GM18870 (cell line): ENCODE measurements around the gene RNF152.

ENCODE experiments used
- ATAC-seq: cut with Tn5 transposase; IDR thresholded peaks from one replicate; pipeline ENCODE4 v1.9.1; 2021; ENCODE audit warnings: moderate library complexity; ENCODE audit not compliant: unreplicated experiment

RNF152 gene, protein sequence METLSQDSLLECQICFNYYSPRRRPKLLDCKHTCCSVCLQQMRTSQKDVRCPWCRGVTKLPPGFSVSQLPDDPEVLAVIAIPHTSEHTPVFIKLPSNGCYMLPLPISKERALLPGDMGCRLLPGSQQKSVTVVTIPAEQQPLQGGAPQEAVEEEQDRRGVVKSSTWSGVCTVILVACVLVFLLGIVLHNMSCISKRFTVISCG

DNA sequence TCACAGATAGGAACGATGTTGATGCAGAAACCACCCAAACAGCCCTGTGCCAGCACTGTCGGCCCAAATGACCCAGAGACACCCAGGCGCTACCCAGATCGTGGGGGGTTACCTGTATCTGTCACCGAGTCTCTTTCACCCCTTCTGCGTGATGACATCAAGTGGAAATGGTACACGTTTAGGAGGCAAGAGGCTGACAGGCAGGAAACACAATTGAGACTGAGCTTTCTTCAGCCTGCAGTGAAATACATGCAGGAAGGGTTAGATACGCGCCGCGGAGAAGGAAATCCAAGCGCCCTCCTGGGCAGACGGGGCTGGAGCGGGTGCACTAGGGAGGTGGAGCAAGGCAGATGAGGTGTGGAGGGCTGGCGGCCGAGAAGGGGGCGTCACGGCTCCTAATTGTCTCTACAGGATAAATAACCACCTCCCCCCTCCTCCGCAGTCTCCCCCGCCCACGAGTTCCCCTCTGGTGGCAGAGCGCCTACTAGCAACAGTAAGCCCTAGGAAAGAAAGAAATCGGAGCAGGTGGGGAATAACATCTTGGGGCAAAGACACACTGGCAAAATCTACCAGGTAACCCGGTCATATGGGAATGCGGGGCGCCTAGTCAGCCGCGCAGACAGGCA is at the start of gene RNF152:
Gene RNF152, minus strand, starts transcription at position 325 of the 626 bp plus-strand sequence. CDS start 76,544 bp downstream, outside the sequence.
- ATAC-seq, result no peak

DNA sequence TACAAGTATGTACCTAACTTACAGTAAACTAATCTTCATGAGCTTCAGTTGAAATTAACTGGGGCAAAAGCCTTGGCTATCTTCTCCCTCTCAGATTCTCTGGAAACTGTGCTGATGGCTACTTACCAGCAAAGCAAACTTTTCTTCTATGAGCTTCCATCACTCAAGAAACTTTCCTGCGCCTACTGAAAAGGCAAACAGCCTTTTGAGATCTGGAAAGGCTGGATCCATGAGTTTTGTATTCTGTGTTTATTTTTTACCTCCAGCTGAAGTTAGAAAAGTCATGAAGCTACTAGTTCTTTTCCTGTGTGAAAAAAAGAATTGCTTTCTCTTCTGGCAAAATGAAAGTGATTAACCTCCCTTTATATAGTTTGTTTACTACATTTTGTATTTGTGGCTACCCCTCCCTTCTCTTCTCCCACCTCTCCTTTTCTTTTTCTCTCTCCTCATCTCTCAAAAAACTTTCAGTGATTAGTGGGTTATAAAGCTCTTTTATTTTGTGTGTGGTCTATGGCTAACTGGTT is 49.2 kb upstream of the RNF152 start:
- no peak for ATAC-seq

DNA sequence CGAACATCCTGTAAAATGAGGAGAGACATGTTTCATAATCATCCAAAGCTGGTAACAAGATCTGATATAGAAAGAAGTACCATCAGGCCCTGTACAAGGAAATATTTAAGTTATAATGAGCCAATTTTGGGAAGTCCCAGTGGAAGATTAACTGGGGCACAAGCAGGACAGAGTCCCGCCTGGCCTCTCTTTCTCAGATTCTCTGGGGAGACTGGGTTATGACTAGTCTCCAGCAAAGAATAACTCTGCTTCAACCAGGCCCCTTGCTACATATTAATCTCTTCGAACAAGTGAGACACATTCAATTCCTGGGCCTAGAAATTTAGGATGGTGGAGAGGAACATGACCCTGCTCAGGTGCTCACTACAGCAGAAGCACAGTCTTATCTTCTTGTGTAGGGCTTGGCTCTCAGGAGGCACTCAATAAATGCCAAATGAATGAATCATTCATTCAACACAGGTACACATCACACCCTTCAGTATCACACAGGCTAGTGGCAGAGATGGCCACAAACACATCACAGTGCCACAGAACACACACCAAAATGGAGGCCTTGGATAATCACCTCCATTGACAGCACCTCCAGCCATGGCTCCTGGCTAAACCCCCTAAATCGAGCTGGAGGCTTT is 46.4 kb upstream of the RNF152 start:
- ATAC-seq, result peak; percentile 54

DNA sequence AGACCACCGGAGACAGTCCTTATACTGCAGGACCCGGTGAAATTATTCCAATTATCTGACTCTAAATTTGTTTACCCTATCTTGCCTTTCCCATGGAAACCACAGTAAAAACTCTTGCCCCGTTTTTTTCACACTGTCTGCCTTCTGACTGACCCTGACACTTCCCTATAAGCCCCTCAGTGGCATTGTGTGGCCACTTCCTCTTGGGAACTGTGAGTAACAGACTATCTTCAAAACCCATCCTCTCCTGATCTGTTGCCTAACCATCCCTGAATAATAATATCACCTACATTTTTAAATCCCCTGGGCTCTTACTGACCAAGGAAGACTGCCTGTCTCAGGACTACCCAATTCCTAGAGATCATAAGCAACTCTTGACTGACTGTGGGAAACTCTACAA is 42.6 kb upstream of the RNF152 start:
- no peak for ATAC-seq

DNA sequence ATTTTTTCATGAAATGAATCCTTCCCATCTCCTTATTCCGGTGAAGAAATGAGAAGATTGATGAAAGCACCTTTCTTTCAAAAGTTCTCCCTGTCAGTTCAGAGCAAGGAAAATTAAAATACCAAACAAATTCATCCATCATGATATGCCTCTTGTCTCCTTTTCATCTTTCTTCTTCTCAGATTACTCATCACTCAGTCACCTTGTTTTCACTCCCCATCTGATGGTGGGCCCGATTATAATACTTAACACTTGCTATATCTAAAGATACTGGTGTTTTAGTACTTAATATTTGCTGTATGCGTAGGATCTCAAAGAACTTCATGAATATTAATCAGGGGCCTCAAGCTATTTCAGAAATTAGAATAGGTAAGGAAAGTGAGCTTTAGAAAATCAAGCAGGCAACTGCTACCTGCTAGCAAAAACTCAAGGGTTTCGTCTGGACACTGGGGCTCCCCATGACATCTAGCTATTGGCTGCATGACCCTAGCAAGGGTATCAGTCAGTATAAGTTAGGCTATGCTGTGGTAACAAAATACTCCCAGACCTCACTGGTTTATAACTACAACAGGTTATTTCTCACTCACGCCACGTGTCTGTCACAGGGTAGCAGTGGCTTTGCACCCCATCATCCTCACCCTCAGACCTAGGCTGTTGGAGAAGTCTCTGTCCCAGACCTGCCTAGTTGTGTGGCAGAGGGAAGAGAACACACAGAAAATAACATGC is 39.0 kb upstream of the RNF152 start:
- no peak for ATAC-seq

DNA sequence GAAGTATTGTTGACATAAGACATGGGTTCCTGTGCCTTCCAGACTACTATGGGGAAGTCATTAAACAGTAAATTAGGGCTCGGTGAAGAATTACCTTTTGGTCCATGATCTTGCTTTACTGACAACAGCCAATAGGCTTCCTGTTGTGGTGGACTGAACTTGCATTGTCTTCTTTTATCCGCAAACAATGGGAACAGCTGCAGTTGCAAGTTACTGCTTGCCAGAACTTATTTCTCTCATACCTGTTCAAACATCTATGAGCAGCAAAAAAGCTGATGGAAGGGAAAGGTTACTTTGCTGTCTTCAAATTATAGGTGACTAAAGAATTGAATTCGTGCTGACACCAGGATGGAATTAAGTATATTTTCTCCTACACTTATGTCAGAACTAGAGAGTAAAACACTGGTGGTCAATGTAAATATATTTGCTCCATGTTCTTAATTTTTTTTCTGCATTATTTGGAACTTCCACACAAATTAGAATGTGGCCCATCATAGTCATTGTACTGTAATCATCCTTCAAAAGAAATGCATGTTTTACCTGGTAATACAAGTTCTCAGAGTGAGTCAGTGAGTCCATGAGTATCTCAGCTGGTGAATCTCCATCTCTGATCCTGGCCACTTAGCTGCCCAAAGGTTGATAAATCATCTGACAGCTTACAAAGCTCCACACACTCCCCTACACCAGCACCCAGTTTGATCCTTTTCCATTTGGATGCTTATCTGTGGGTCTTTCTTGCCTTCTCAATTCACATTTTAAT is 37.3 kb upstream of the RNF152 start:
- ATAC-seq, result no peak

DNA sequence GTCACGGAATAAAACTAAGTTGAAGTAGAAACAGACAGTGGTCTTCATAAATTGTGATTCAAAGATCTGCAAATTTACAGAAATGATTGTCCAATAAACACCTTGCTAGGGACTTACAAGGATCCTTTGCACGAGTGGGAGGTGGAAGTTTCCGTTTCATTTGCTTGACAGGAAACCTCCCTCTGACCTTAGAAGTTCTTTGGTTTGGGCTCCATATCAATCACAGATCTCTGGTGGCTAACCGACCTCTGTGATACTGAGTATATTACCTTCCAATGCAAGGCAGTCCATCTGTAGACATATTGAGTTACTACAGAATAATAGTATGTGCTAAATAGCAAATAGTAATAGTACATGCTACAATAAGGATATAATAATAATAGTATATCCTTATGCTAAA is 33.7 kb upstream of the RNF152 start:
- ATAC-seq, result no peak

DNA sequence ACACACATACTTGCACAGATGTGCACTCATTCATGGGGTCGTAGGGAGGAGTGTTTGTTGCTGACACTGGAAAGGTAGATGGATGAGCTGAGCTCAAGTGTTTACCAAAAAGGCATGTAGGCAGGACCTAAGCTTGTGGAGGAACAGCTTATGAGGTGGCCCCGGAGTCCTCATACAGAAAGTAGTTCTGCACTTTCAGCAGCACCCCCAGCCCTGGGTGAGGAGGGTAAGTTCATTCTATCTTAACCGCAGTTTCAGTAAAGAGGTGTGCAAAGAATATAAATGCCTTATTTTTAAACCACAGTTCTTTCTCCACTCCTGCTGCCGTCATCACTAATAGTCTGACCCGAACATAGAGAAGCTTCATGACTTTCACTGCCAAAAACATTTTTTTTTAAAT is 31.7 kb upstream of the RNF152 start:
- no peak for ATAC-seq

DNA sequence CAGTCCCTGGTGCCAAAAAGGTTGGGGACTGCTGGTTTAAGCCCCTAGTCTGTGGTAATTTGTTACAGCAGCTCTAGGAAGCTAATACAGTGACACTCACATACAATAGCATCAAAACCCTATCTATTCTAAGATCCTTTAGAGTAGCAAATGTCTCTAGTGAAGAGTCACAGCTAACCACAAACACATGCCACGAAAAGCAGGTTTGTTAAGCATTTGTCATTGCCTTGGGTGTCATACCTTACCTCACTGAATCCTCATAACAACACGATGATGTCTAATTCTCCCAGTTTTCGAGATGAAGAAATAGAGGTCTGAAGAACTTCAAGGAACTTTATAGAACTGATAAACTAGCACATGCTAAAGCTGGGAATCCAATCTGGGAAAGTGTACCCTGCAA is 29.6 kb upstream of the RNF152 start:
- ATAC-seq, result no peak

DNA sequence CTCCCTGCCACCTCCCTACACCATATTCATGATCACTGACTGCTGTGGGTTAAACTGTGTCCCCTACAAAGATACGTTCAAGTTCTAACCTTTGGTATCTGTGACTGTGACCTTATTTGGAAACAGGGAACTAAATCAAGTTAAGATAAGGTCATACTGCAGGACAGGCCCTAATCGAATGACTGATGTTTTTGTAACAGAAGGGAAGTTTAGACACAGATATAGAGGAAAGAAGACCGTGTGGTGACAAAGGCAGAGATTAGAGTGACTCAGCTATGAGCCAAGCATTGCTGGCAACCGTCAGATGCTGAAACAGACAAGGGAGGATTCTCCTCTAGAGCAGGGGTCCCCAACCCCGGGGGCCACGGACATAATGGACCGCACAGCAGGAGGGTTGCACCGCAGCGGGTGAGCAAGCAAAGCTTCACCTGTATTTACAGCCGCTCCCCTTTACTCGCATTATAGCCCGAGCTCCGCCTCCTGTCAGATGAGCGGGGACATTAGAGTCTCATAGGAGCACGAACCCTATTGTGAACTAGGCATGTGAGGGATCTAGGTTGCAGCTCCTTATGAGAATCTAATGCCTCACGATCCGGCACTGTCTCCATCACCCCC is 28.9 kb upstream of the RNF152 start:
- ATAC-seq, result no peak

DNA sequence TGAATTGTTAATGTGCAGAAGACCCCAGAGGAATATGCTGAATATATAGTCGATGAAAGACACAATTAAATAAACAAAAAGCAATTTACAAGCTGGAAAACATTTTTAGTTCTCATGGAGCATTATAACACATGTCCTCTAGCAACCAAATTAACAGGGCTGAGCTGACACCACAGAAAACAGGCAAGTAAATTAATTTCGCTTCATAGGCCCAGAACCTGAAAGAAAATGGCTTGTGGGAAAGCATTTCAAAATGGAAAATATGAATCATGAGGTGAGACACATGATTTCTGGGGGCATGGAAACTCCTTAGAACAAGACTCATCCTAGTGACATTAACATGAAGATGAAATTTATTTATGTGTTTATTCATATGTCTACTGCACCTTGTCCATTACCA is 25.0 kb upstream of the RNF152 start:
- no peak for ATAC-seq

DNA sequence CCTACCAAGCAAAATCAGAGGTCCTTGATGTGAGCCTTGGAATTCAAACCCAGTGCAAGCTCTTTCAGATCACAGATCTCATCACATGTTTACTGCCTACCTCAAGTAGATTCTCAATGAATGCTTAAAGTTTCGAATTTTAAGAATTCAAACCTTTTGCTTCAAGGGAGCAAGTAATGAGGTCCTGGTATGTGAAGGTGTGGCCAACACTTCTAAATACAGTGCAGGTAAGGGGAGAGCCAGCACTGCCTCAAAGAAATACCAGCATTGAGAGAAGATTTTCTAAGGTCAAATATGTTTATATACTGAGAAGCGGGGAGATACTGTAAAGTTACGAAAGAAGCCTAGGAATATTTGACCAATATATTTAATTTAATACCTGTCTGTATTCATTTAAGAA is 19.7 kb upstream of the RNF152 start:
- ATAC-seq, result no peak

DNA sequence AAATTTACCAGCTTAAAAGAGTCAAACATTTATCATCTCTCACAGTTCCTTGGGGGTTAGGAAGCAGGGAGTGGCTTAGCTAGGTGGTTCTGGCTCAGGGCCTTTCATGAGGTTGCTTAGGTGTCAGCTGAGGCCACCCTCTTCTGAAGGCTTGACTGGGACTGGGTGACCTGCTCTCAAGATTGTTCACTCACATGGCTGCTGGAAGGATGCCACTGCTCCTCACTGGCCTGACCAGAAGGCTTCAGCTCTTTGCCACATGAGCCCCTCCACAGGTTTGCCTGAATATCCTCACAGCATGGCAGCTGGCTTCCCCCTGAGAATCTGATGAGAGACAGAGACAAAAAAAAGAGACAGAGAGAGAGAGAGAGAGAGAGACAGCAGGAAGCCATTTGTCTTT is 17.3 kb upstream of the RNF152 start:
- ATAC-seq, result no peak

DNA sequence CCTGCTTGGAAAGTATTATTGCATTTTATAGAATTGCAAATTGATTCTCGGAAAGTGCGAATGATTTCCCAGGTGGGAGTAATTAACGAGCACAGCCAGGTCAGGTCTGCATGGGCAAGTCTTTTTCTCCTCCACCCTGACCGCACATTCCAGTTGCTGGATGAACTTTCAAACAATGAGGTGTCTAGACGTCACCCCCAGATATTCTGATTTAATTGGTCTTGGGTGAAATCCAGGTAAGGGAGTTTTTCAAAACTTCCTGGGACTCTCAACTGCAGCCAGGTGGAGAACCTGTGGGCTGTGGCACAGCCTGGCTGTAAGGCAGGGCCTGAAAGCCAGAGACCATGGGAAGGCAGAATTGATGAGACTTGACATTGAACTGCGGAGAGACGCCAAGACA is 15.9 kb upstream of the RNF152 start:
- ATAC-seq, result no peak

DNA sequence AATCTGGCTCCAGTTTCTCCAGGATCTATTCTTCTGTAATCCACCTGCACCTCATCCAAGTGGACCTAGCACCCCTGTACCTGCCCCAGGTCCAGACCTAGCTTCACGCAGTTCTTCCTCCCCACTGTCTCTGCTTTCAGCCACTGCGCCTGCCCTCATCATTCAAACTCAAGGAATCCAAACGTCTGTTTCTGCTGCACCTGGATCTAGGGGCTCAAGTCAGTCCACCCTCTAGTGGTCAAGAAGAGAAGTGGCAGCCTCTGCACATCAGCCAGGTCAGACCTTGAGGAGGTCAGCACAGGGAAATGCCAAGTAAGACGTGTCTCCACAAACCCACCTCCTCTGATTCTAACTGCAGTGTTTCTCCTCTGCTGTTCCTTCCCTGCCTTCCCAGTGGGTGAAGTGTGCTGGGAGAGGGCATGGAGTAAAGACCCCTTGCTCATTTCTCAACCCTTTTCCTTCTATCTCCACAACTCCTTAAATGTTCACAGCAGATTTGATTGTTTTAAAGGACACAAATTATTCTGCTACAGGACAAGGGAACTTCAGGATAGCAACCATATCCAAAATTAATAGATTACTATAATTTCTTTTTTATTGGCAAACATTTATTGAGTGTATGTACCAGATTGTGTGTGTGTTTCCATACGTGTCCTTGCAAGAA is 8.6 kb upstream of the RNF152 start:
- peak; percentile 96 for ATAC-seq

DNA sequence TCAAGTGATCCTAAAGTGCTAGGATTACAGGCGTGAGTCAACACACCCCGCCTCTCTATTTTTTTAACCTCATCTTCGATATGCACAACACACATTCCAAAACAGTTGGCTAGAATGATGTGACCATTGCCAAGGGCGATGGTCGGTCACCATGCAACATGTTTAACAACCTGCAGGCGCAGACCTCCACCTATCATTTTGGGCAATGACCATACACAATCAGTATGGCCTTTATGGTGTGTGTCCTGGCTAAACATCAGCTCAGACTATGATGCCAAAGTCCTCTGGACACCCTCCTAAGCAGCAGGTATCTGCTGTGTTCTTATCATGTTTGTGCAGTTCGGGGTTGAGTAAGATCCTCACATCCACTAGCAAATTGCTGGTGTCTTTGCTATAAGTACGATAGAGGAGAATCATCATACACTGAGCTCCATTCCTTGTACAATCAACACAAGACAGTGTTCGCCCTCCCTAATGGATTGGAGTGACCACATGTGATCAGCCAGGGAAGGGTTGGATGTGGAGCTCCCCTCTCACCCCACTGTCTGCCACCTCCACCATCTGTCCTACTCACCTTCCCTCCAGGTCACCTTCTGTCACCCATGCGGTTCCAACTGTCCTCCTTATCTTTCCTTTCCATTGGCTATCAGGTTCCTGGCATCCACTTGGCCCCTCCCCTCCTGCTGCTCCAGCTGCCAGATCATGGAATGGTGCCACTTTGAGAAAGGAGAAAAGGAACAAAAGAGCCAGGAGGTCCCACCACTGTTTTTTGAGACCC is 7.9 kb upstream of the RNF152 start:
- no peak for ATAC-seq

DNA sequence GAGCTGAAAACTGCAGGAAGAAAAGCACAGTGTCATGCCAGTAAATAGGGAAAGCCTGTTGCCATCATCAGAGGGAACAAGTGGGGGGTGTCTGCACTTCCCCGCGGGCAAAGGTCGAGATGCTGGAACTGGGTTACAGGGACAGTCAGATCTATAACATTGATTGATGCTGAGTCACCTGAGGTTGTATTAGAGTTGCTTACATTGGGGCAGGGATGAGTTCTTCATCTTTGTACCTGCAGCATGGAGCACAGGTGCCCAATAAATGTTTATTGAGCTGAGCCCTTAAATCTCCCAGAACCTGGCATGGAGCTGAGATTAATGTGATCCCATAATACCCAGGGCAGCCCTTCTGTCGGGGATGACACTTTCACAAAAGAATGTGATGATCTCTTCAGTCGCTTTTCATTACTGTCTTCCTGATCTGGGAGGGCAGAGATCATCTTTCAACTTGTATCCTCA is 5.9 kb upstream of the RNF152 start:
- no peak for ATAC-seq

DNA sequence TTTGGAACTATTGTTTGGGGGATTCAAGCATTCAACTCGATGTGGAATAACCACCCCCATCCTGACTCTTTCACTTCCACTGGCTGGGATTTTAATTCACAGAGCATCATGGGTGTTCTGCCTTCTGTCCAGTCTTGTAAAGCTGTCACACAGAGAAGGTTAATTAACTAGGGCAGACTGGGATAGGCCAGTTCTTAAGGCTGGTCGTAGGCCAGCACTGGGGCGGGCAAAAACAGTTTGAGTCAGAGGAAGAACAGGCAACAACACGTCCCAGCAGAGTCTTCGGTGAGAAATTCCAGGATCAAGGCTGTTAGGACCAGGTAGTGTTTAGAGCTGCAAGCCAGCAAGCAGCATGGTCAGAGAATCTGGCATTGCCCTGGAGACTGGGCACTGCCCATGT is 4.0 kb upstream of the RNF152 start:
- no peak for ATAC-seq

DNA sequence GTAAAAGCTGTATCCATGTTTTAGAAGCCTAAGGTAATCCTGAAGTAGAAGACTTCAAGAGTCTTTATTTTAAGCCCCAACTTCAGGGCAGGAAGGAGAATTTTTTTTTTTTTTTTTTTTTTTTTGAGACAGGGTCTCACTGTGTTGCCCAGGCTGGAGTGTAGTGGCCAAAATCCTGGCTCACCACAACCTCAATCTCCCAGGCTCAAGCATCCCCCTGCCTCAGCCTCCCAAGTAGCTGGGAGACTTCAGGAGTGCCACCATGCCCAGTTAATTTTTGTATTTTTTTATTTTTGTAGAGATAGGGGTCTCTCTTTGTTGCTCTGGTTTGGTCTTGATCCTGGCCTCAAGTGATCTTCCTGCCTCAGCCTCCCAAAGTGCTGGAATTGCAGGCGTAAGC is 3.3 kb upstream of the RNF152 start:
- no peak for ATAC-seq
